GM12878 (cell line): ENCODE data around the gene MMAA. TPM values are rescaled to one million over a fixed set of nuclear protein-coding genes. Genes with fewer than 3 reads are reported as not detected.

Experiments
- ASH2L ChIP-seq: fragments of 300-600, 200-600 bp; sonication (generic); IDR thresholded peaks from 2 replicates; pipeline ENCODE4 v1.6.1; 2017; ENCODE audit warnings: low read depth, mild to moderate bottlenecking, borderline replicate concordance
- BCL11A ChIP-seq: IDR thresholded peaks from 2 replicates; pipeline ENCODE4 v1.6.1; 2011; ENCODE audit warnings: low read depth, low read length
- BMI1 ChIP-seq: fragments of 450-650 bp; IDR thresholded peaks from 2 replicates; pipeline ENCODE4 v1.6.1; 2016; ENCODE audit warnings: mild to moderate bottlenecking, moderate library complexity, borderline replicate concordance
- CREB1 ChIP-seq: IDR thresholded peaks from 2 replicates; pipeline ENCODE4 v1.6.1; 2012; ENCODE audit warnings: low read depth, mild to moderate bottlenecking, inconsistent platforms
- EZH2 ChIP-seq: IDR thresholded peaks from 2 replicates; pipeline ENCODE4 v1.6.1; 2012; ENCODE audit warnings: low read depth, mild to moderate bottlenecking, control low read depth, inconsistent platforms, low read length, borderline replicate concordance; ENCODE audit not compliant: control insufficient read depth
- GABPA ChIP-seq: IDR thresholded peaks from 2 replicates; pipeline ENCODE4 v1.6.1; 2014; ENCODE audit warnings: antibody characterized with exemption, low read depth, mild to moderate bottlenecking, inconsistent platforms
- GATAD2B ChIP-seq: fragments of 450-650 bp; conservative IDR thresholded peaks from 2 replicates; pipeline ENCODE4 v1.6.1; 2017; ENCODE audit warnings: low read depth, mild to moderate bottlenecking, moderate library complexity
- HDGF ChIP-seq: fragments of 450-650 bp; IDR thresholded peaks from 2 replicates; pipeline ENCODE4 v1.6.1; 2016; ENCODE audit warnings: antibody characterized with exemption
- LARP7 ChIP-seq: fragments of 450-650 bp; IDR thresholded peaks from 2 replicates; pipeline ENCODE4 v1.6.1; 2017; ENCODE audit warnings: mild to moderate bottlenecking
- MAX ChIP-seq: IDR thresholded peaks from 2 replicates; pipeline ENCODE4 v1.6.1; 2012; ENCODE audit warnings: low read depth, low read length, improper control_type of control experiment
- MXI1 ChIP-seq: fragments of 150-350 bp; IDR thresholded peaks from 2 replicates; pipeline ENCODE4 v1.6.1; 2011; ENCODE audit warnings: low read depth, mild to moderate bottlenecking, inconsistent platforms, low read length, improper control_type of control experiment
- NKRF ChIP-seq: fragments of 450-650 bp; conservative IDR thresholded peaks from 2 replicates; pipeline ENCODE4 v1.6.1; 2017; ENCODE audit warnings: mild to moderate bottlenecking, moderate library complexity
- NR2C1 ChIP-seq: fragments of 450-650 bp; IDR thresholded peaks from 2 replicates; pipeline ENCODE4 v1.6.1; 2017; ENCODE audit warnings: antibody characterized with exemption, mild to moderate bottlenecking, moderate library complexity
- PBX3 ChIP-seq: IDR thresholded peaks from 2 replicates; pipeline ENCODE4 v1.6.1; 2011; ENCODE audit warnings: mild to moderate bottlenecking, low read depth, low read length, moderate library complexity; ENCODE audit not compliant: insufficient replicate concordance
- PML ChIP-seq: IDR thresholded peaks from 2 replicates; pipeline ENCODE4 v1.6.1; 2012; ENCODE audit warnings: low read length, inconsistent platforms
- POLR2AphosphoS2 ChIP-seq: IDR thresholded peaks from 2 replicates; pipeline ENCODE4 v1.6.1; 2011; ENCODE audit warnings: low read depth, mild to moderate bottlenecking, low read length, improper control_type of control experiment, moderate library complexity
- RB1 ChIP-seq: fragments of 450-650 bp; formaldehyde crosslinking; IDR thresholded peaks from 2 replicates; pipeline ENCODE4 v1.6.1; 2017; ENCODE audit warnings: mild to moderate bottlenecking, borderline replicate concordance
- RFX5 ChIP-seq: IDR thresholded peaks from 2 replicates; pipeline ENCODE4 v1.6.1; 2011; ENCODE audit warnings: low read depth, low read length, improper control_type of control experiment
- SMAD5 ChIP-seq: IDR thresholded peaks from 2 replicates; pipeline ENCODE4 v1.6.1; 2016; ENCODE audit warnings: antibody characterized with exemption, low read depth
- SMARCA5 ChIP-seq: fragments of 450-650 bp; IDR thresholded peaks from 2 replicates; pipeline ENCODE4 v1.6.1; 2017; ENCODE audit warnings: mild to moderate bottlenecking
- SREBF1 ChIP-seq: IDR thresholded peaks from 2 replicates; pipeline ENCODE4 v1.6.1; 2012; ENCODE audit warnings: mild to moderate bottlenecking, low read length
- SRF ChIP-seq, 2 experiments: IDR thresholded peaks; 2 replicates each; pipeline ENCODE4 v1.6.1; 2011; ENCODE audit warnings: low read depth in 2 of 2, low read length in 2 of 2, mild to moderate bottlenecking in 1 of 2, moderate library complexity in 1 of 2
- STAT3 ChIP-seq: IDR thresholded peaks from 2 replicates; pipeline ENCODE4 v1.6.1; 2011; ENCODE audit warnings: low read depth, low read length, improper control_type of control experiment
- YY1 ChIP-seq: IDR thresholded peaks from 2 replicates; pipeline ENCODE4 v1.6.1; 2011; ENCODE audit warnings: low read depth, mild to moderate bottlenecking, low read length
- ZNF384 ChIP-seq: IDR thresholded peaks from 2 replicates; pipeline ENCODE4 v1.6.1; 2012; ENCODE audit warnings: low read depth, mild to moderate bottlenecking, low read length, improper control_type of control experiment, borderline replicate concordance
- polyA plus RNA-seq, 11 experiments: library from polyadenylated mRNA; depleted of rRNA in 4 of 11; unstranded in 6 of 11; stranded (reverse) in 5 of 11; fragments of >200 nt; fragmentation: Nextera tagmentation in 4 of 11; fragmentation: Illumina TruSeq in 1 of 11; extraction: Ambion mirVana in 4 of 11; extraction: Trizol in 1 of 11; gene quantifications; 1 replicate in 1 of 11; 2 replicates in 10 of 11; pipeline versions ENCODE4 v1.2.1 to v1.2.3, GENCODE V29; 2011 to 2016; ENCODE audit warnings: inconsistent platforms in 2 of 11, missing spikeins in 2 of 11, low read depth in 1 of 11
- total RNA-seq, 4 experiments: library from RNA; depleted of rRNA in 3 of 4; stranded (reverse); fragments of >200 nt in 3 of 4; fragmentation: Illumina TruSeq in 1 of 4; extraction: Trizol in 1 of 4; gene quantifications; 2 replicates each; pipeline versions ENCODE4 v1.2.1 to v1.2.3, GENCODE V29; 2013 to 2021

The MMAA gene
- total and polyA plus RNA-seq, 10 of the 15 experiments (the other 5 are each of a cell fraction or from before 2014, with no cell fraction given) = 4.5 to 22.6 (median 11.8) TPM

GRCh38 chr4:145618932-145619638 lies at the start of gene MMAA (continued):
- peak; percentile 95 for TF ChIP-seq MXI1
- peak; percentile 92; the same call in 1 of the 2 replicates for TF ChIP-seq MAX
- peak; percentile 92 for TF ChIP-seq POLR2AphosphoS2
- TF ChIP-seq STAT3 = no peak
- no peak for TF ChIP-seq BMI1
- 0 out of 2 replicates have a peak, but pooled peaks have one; percentile 5 for TF ChIP-seq NR2C1
- no peak for TF ChIP-seq EZH2
- no peak for TF ChIP-seq HDGF
- no peak; the same call in 1 of the 2 replicates for TF ChIP-seq ZNF384
- peak; percentile 82; the same call in 1 of the 2 replicates for TF ChIP-seq RB1
- no peak for TF ChIP-seq PBX3
- no peak for TF ChIP-seq SRF (IDR thresholded peaks at IDR 0.05; ENCODE audit: low read depth in 2 of 2, low read length in 2 of 2)
- no peak for TF ChIP-seq RFX5
- peak; percentile 94 for TF ChIP-seq GATAD2B
- TF ChIP-seq BCL11A = no peak; the same call in 1 of the 2 replicates
- TF ChIP-seq SREBF1 = no peak
- peak; percentile 99 for TF ChIP-seq PML
- TF ChIP-seq ASH2L = no peak; the same call in 1 of the 2 replicates
- peak; percentile 66; the same call in 1 of the 2 replicates for TF ChIP-seq SMARCA5
- peak; percentile 97 for TF ChIP-seq LARP7
- TF ChIP-seq NKRF = peak; percentile 86
- peak; percentile 96 for TF ChIP-seq SMAD5
- TF ChIP-seq GABPA = peak; percentile 85
- TF ChIP-seq YY1 = peak; percentile 45
- TF ChIP-seq CREB1 = peak; percentile 81; the same call in 1 of the 2 replicates
